ENCODE data around the gene NDUFA11. TPM values are rescaled to one million over a fixed set of nuclear protein-coding genes. Genes with fewer than 3 reads are reported as not detected.

The NDUFA11 gene
- total and polyA plus RNA-seq, 9 of the 15 experiments (the other 6 are each of a cell fraction or from before 2014, with no cell fraction given) = 63.3 to 486 (median 274) TPM

GRCh38 chr19:5943623-5944022, 40.0 kb upstream of the NDUFA11 start:
- CTCF ChIA-PET (ENCODE audit: low intra/inter-chr PET ratio) = no interaction called here
- no peak overlapping the region for H3K27ac ChIP-seq (ENCODE audit: extremely low read depth, low read depth, low read length)
- in situ Hi-C loops (cut with MboI) = no loop called here
- peaks cover 56% of the 10 kb centered on the region; the same call in 2 of the 3 replicates for H3K36me3 ChIP-seq (ENCODE audit: control insufficient read depth, insufficient read depth, low read length)
- H3K79me2 ChIP-seq (ENCODE audit: control insufficient read depth, insufficient read depth, low read length) = peaks cover 66% of the 10 kb centered on the region
- H3K4me3 ChIP-seq = no peak overlapping the region
- DNase-seq (ENCODE audit: extremely low read depth in 1 of 4, low spot score in 3 of 4) (no peak), FAIRE-seq (peak; percentile 32), ATAC-seq (no peak)
- H3K4me2 ChIP-seq (ENCODE audit: insufficient read depth, low read length) = no peak overlapping the region
- intact Hi-C loops (cut with micrococcal nuclease) = no loop called here
- no peaks in the 10 kb centered on the region for H3K9me3 ChIP-seq (replicated peaks; ENCODE audit: control insufficient read depth, insufficient read depth, low read depth, low read length)
- H4K20me1 ChIP-seq (replicated peaks; ENCODE audit: control insufficient read depth, insufficient read depth, low read length) = peaks cover 26% of the 10 kb centered on the region
- peaks cover 16% of the 10 kb centered on the region for H3K9me1 ChIP-seq (ENCODE audit: control insufficient read depth, insufficient read depth, low read length)
- H3K27me3 ChIP-seq (ENCODE audit: control insufficient read depth in 2 of 2, insufficient read depth in 2 of 2, low read length in 2 of 2) = no peaks in the 10 kb centered on the region
- BruUV-seq (replicated peaks) = no TSS peak
- peak overlapping the region in 1 of 2 experiments; percentile 76; a peak in 2 of 4 replicates for H3K9ac ChIP-seq (ENCODE audit: insufficient read depth in 1 of 2, low read depth in 2 of 2, low read length in 2 of 2)
- WGBS (ENCODE audit: insufficient coverage, low coverage, missing lambda C conversion rate) = 74% methylated on average over 10 of the region's 10 CpGs
- H2AFZ ChIP-seq (ENCODE audit: low read depth, low read length) = no peak overlapping the region
- peaks cover 4 to 28% of the 10 kb centered on the region in 2 experiments; a peak in 4 of 5 replicates for H3K4me1 ChIP-seq (replicated peaks in 1 of 2; ENCODE audit: control insufficient read depth in 2 of 2, insufficient read depth in 2 of 2, low read length in 2 of 2)
- POLR2A ChIA-PET = interaction anchor here (0.6 to 1.6 kb wide), 2 partner anchors 10 to 28 kb away, joined by 3 to 4 read pairs; no protein-coding TSS in a partner anchor
- TF ChIP-seq TCF3 (CRISPR knock-in tag; IDR thresholded peaks at IDR 0.05) = no peak
- TF ChIP-seq TOE1 (IDR thresholded peaks at IDR 0.05; ENCODE audit: borderline replicate concordance) = no peak
- no peak for TF ChIP-seq TOE1 (CRISPR knock-in tag; IDR thresholded peaks at IDR 0.05; ENCODE audit: borderline replicate concordance, low read depth)
- no peak for TF ChIP-seq CLOCK (CRISPR knock-in tag; IDR thresholded peaks at IDR 0.05; ENCODE audit: borderline replicate concordance)
- TF ChIP-seq ATF3 (IDR thresholded peaks at IDR 0.05) = peak; percentile 84
- TF ChIP-seq ATF3 (CRISPR knock-in tag; conservative IDR thresholded peaks at IDR 0.05) = no peak
- TF ChIP-seq PURB (CRISPR knock-in tag; IDR thresholded peaks at IDR 0.05; ENCODE audit: low read depth) = no peak
- no peak for TF ChIP-seq ZKSCAN8 (CRISPR knock-in tag; IDR thresholded peaks at IDR 0.05)
- TF ChIP-seq RBM17 (IDR thresholded peaks at IDR 0.05; ENCODE audit: borderline replicate concordance, low read depth, low read length) = no peak
- no peak for TF ChIP-seq ZNF511 (CRISPR knock-in tag; IDR thresholded peaks at IDR 0.05)
- TF ChIP-seq ZBTB11 (CRISPR knock-in tag; IDR thresholded peaks at IDR 0.05) = no peak
- TF ChIP-seq ATF7 (IDR thresholded peaks at IDR 0.05) = peak; percentile 65; the same call in 1 of the 2 replicates
- no peak for TF ChIP-seq EWSR1 (IDR thresholded peaks at IDR 0.05; ENCODE audit: borderline replicate concordance, low read depth, partially characterized antibody)
- no peak for TF ChIP-seq OTX1 (CRISPR knock-in tag; IDR thresholded peaks at IDR 0.05)

Data from K562 (cell line).